Caco-2 (cell line): ENCODE measurements around the gene KCND1. TPM values are rescaled to one million over a fixed set of nuclear protein-coding genes. Genes with fewer than 3 reads are reported as not detected.

Experiments
- BruUV-seq: library from RNA; stranded (reverse); fragments of 400-500 nt; replicated peaks from 2 replicates; lab custom pipeline; 2021; lab: Mats Ljungman, UMichigan
- CTCF ChIA-PET: fragments of 300-600 bp; sonication (Branson Sonifier 250); formaldehyde crosslinking; loops from one replicate; lab custom pipeline; 2022; ENCODE audit warnings: antibody characterized with exemption; lab: Charles Lee
- POLR2A ChIA-PET: fragments of 300-600 bp; sonication (Branson Sonifier 250); formaldehyde crosslinking; loops from one replicate; lab custom pipeline; 2022; ENCODE audit warnings: antibody characterized with exemption; lab: Charles Lee
- DNase-seq, 2 experiments: peaks; one replicate each; pipeline versions ENCODE4 v3.0.0 to v3.0.0-alpha.2; 2020 to 2022
- H3K27me3 ChIP-seq: replicated peaks from 2 replicates; pipeline ENCODE4 v1.6.0; 2011; ENCODE audit warnings: low read length; ENCODE audit not compliant: control insufficient read depth, insufficient read depth
- H3K36me3 ChIP-seq: 2 replicates; pipeline ENCODE4 v1.5.1; 2011; ENCODE audit warnings: low read length; ENCODE audit not compliant: control insufficient read depth, insufficient read depth
- H3K4me1 ChIP-seq: fragments of 250-450 bp; sonication (Bioruptor Pico); 2 replicates; pipeline ENCODE4 v1.5.1; 2020; ENCODE audit warnings: mild to moderate bottlenecking
- H3K4me3 ChIP-seq: 2 replicates; pipeline ENCODE4 v1.5.1; 2011; ENCODE audit warnings: low read depth, mild to moderate bottlenecking, control low read depth, low read length
- H3K9me3 ChIP-seq: fragments of 250-450 bp; sonication (Bioruptor Pico); 2 replicates; pipeline ENCODE4 v1.5.1; 2020; ENCODE audit warnings: mild to moderate bottlenecking, moderate library complexity
- H3K27ac Mint-ChIP-seq: one replicate; pipeline ENCODE4 v1.8.0; 2022; ENCODE audit warnings: mixed read lengths; ENCODE audit not compliant: unreplicated experiment
- H3K27me3 Mint-ChIP-seq: one replicate; pipeline ENCODE4 v1.8.0; 2022; ENCODE audit warnings: mixed read lengths; ENCODE audit not compliant: insufficient read depth, unreplicated experiment
- H3K36me3 Mint-ChIP-seq: one replicate; pipeline ENCODE4 v1.8.0; 2022; ENCODE audit warnings: mild to moderate bottlenecking, mixed read lengths; ENCODE audit not compliant: insufficient read depth, unreplicated experiment
- H3K4me1 Mint-ChIP-seq: one replicate; pipeline ENCODE4 v1.8.0; 2022; ENCODE audit warnings: low read depth, mixed read lengths; ENCODE audit not compliant: unreplicated experiment
- H3K4me3 Mint-ChIP-seq: one replicate; pipeline ENCODE4 v1.8.0; 2022; ENCODE audit warnings: mild to moderate bottlenecking, moderate library complexity, mixed read lengths; ENCODE audit not compliant: unreplicated experiment
- H3K9me3 Mint-ChIP-seq: one replicate; pipeline ENCODE4 v1.8.0; 2022; ENCODE audit warnings: mixed read lengths; ENCODE audit not compliant: unreplicated experiment
- intact Hi-C: fragments of 100-400 bp; cut with micrococcal nuclease; formaldehyde crosslinking; loops from one replicate; pipeline ENCODE4 v1.10.0; 2022; ENCODE audit not compliant: unreplicated experiment
- total RNA-seq: library from RNA; stranded (reverse); gene quantifications from 2 replicates; pipeline ENCODE4 v1.2.3, GENCODE V29; 2022
- TF ChIP-seq, protein P1 (sequence below), 2 experiments: fragments of 200-600 bp in 1 of 2; IDR thresholded peaks; 1 replicate in 1 of 2; 2 replicates in 1 of 2; pipeline versions ENCODE4 v1.5.1 to v1.8.0; 2011 to 2022; ENCODE audit warnings: antibody characterized with exemption in 1 of 2, control low read depth in 1 of 2, inconsistent platforms in 1 of 2, low read depth in 1 of 2, low read length in 1 of 2, mild to moderate bottlenecking in 1 of 2, moderate library complexity in 1 of 2; ENCODE audit not compliant: insufficient read depth in 1 of 2, severe bottlenecking in 1 of 2, unreplicated experiment in 1 of 2

KCND1 gene
- total RNA-seq, 1 experiment from 2014 or later = 0.88 TPM

DNA sequence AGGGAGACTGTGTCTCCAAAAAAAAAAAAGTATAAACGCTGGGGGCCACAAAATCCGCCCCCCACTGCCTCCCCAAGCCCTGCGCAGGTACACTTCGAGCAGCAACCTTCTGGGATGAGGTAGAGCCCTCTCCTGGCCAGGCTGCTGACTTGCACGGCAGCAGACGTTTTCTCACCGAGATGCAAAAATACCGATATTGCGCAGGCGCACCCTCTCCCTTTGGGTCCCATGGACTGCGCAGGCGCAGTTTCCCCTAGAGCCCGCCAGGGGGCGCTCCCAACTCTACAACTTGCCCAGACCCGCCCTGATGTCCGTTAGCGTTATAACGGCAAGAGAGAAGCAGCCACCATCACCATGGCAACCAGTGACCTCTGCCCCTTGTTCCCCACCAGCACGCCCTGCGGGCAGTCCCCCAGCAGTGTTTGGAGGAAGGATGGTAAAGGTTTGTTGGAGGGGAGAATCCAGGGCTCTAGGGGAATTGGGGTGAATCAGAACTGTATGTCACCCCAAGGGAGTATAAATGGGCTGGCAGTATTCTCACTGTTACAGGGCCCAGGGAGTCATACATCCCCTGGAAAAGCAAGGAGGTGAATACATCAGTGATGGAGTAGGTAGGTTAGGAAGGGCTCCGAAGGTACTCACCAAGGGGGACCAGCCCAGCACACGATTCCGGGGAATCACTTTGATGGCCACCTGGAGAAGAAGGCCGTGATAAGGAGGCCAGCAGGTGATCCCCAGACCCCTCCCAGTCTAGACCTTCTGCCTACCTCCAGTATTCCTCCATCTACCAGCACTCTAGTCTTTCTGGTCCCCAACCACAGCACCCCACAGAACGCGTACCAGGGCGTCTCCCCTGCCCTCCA lies 54.3 kb downstream of the KCND1 start:
- H3K36me3 ChIP-seq = no peaks in the 10 kb centered on the region; the same call in 1 of the 2 replicates
- ChIA-PET CTCF (no interaction called here), POLR2A (no interaction called here)
- TF ChIP-seq, protein P1, sequence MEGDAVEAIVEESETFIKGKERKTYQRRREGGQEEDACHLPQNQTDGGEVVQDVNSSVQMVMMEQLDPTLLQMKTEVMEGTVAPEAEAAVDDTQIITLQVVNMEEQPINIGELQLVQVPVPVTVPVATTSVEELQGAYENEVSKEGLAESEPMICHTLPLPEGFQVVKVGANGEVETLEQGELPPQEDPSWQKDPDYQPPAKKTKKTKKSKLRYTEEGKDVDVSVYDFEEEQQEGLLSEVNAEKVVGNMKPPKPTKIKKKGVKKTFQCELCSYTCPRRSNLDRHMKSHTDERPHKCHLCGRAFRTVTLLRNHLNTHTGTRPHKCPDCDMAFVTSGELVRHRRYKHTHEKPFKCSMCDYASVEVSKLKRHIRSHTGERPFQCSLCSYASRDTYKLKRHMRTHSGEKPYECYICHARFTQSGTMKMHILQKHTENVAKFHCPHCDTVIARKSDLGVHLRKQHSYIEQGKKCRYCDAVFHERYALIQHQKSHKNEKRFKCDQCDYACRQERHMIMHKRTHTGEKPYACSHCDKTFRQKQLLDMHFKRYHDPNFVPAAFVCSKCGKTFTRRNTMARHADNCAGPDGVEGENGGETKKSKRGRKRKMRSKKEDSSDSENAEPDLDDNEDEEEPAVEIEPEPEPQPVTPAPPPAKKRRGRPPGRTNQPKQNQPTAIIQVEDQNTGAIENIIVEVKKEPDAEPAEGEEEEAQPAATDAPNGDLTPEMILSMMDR (IDR thresholded peaks at IDR 0.05; ENCODE audit: insufficient read depth in 1 of 2, low read depth in 1 of 2, low read length in 1 of 2, severe bottlenecking in 1 of 2, unreplicated experiment in 1 of 2) = peak; percentile 80 to 84
- H3K4me1 ChIP-seq = peaks cover 10% of the 10 kb centered on the region; the same call in 1 of the 2 replicates
- H3K9me3 ChIP-seq = no peaks in the 10 kb centered on the region
- Mint-ChIP-seq H3K4me1 (peaks cover 24% of the 10 kb centered on the region), H3K36me3 (peaks cover 39% of the 10 kb centered on the region), H3K27me3 (no peaks in the 10 kb centered on the region), H3K27ac (peak overlapping the region; percentile 90), H3K4me3 (peak overlapping the region; percentile 91), H3K9me3 (no peaks in the 10 kb centered on the region)
- no peaks in the 10 kb centered on the region for H3K27me3 ChIP-seq
- peak overlapping the region; percentile 80 for H3K4me3 ChIP-seq
- DNase-seq = peak; percentile 87 to 88
- BruUV-seq = no TSS peak
- intact Hi-C loops = loop anchor here (2.0 to 5.0 kb wide), 3 partner anchors 39 to 241 kb away; partner anchors contain the start of genes HDAC6 and OTUD5

DNA sequence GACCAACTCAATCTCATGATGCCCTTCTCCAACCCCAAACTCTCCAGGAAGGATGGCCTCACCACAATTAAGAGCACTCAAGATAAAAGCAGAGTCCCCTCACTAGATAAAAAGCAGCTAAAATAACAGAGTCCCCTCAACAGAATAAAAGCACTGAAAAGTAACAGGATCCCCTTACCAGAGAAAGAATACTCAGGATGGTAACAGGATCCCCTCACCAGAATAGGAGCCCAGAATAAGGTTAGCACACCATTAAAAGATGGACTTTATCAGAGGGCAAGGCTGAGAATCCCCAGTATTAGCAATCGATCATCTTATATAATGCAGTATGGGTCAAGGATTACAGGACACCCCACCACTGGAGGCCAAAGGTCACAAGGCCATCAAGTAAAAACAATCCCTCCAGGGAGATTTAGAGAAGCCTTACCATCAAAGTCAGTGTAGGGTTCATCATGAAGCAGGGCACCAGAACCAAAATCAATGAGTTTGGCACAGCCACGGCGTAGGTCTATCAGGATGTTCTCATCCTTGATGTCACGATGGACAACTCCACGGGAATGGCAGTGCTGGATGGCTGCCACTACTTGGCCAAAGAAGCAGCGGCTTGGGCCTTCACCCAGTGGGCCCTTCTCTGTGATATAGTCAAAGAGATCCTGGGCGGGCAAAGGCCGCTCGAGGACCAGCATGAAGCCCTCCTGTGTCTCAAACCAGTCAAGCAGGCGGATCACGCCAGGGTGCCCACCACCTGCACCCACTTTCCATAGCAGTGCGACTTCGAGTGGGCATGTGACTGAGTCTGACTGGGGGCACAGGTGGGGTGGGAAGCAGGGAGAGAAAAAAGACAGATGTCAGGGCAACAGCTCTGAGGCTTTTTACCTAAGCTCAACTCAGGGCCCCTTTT lies 56.8 kb downstream of the KCND1 start:
- DNase-seq = no peak

More for the DNA sequence above, 56.8 kb downstream of the KCND1 start:
- Histone ChIP-seq H3K9me3 (no peaks in the 10 kb centered on the region), H3K4me3 (no peak overlapping the region), H3K4me1 (peaks cover 10% of the 10 kb centered on the region; the same call in 1 of the 2 replicates), H3K36me3 (no peaks in the 10 kb centered on the region; the same call in 1 of the 2 replicates), H3K27me3 (no peaks in the 10 kb centered on the region)
- Mint-ChIP-seq H3K27me3 (no peaks in the 10 kb centered on the region), H3K4me3 (no peak overlapping the region), H3K27ac (no peak overlapping the region), H3K4me1 (peaks cover 39% of the 10 kb centered on the region), H3K36me3 (peaks cover 57% of the 10 kb centered on the region), H3K9me3 (no peaks in the 10 kb centered on the region)
- no TSS peak for BruUV-seq
- ChIA-PET CTCF (no interaction called here), POLR2A (no interaction called here)
- intact Hi-C loops = loop anchor here (5.0 kb wide), 1 partner anchor 113 kb away; the partner anchor contains the start of gene HDAC6
- TF ChIP-seq, protein P1 (IDR thresholded peaks at IDR 0.05; ENCODE audit: insufficient read depth in 1 of 2, low read depth in 1 of 2, low read length in 1 of 2, severe bottlenecking in 1 of 2, unreplicated experiment in 1 of 2) = no peak
